OCI-LY7 (cell line): ENCODE results near the gene OR1J4.

Source experiments
- CTCF ChIP-seq: fragments of 200-600 bp; sonication (generic); conservative IDR thresholded peaks from 2 replicates; pipeline ENCODE4 v1.5.1; 2014; ENCODE audit warnings: mild to moderate bottlenecking, antibody characterized with exemption, low read length, moderate library complexity, mixed read lengths
- EZH2phosphoT487 ChIP-seq: fragments of 200-600 bp; sonication (generic); IDR thresholded peaks from 2 replicates; pipeline ENCODE4 v1.6.1; 2018; ENCODE audit warnings: low read depth, borderline replicate concordance, mild to moderate bottlenecking, mixed run types, antibody characterized with exemption, low read length, moderate library complexity, mixed read lengths

- TF ChIP-seq CTCF: no peak
- TF ChIP-seq EZH2phosphoT487: no peak
Observed at GRCh38 chr9:122536134-122536533, 17.2 kb downstream of the OR1J4 start.
